MM.1S (cell line): ENCODE measurements around the gene PRR33.

Source experiments
- DNase-seq: peaks from one replicate; pipeline ENCODE4 v3.0.0-alpha.2; 2015
- H2AFZ ChIP-seq: fragments of 300-600 bp; sonication (generic); 2 replicates; pipeline ENCODE4 v1.6.0; 2016; ENCODE audit warnings: antibody characterized with exemption, low read length
- H3F3A ChIP-seq: fragments of 300-600 bp; sonication (generic); 2 replicates; pipeline ENCODE4 v1.6.1; 2016; ENCODE audit warnings: mild to moderate bottlenecking, antibody characterized with exemption, low read length, moderate library complexity, mixed read lengths; ENCODE audit not compliant: insufficient read depth
- H3K27ac ChIP-seq: fragments of 300-600 bp; sonication (generic); 2 replicates; pipeline ENCODE4 v1.5.1; 2016; ENCODE audit warnings: mild to moderate bottlenecking, low read length
- H3K27me3 ChIP-seq: fragments of 300-600 bp; sonication (generic); replicated peaks from 2 replicates; pipeline ENCODE4 v1.6.0; 2016; ENCODE audit warnings: low read length; ENCODE audit not compliant: insufficient read depth
- H3K36me3 ChIP-seq: fragments of 300-600 bp; sonication (generic); replicated peaks from 2 replicates; pipeline ENCODE4 v1.6.1; 2016; ENCODE audit warnings: mild to moderate bottlenecking, low read length, mixed read lengths; ENCODE audit not compliant: insufficient read depth
- H3K4me1 ChIP-seq: fragments of 300-600 bp; sonication (generic); 2 replicates; pipeline ENCODE4 v1.6.1; 2016; ENCODE audit warnings: low read length, mixed read lengths
- H3K4me2 ChIP-seq: fragments of 300-600 bp; sonication (generic); 2 replicates; pipeline ENCODE4 v1.6.0; 2016; ENCODE audit warnings: low read depth, low read length
- H3K4me3 ChIP-seq: fragments of 300-600 bp; sonication (generic); 2 replicates; pipeline ENCODE4 v1.5.1; 2016; ENCODE audit warnings: low read length, mixed read lengths
- H3K79me2 ChIP-seq: fragments of 300-600 bp; sonication (generic); 2 replicates; pipeline ENCODE4 v1.6.1; 2016; ENCODE audit warnings: mixed run types, low read length, mixed read lengths
- H3K9ac ChIP-seq: fragments of 300-600 bp; sonication (generic); 2 replicates; pipeline ENCODE4 v1.6.1; 2016; ENCODE audit warnings: low read length, mixed read lengths
- H3K9me2 ChIP-seq: fragments of 300-600 bp; sonication (generic); replicated peaks from 2 replicates; pipeline ENCODE4 v1.6.1; 2016; ENCODE audit warnings: mild to moderate bottlenecking, low read length, mixed read lengths; ENCODE audit not compliant: insufficient read depth
- H3K9me3 ChIP-seq: fragments of 300-600 bp; sonication (generic); replicated peaks from 2 replicates; pipeline ENCODE4 v1.6.1; 2016; ENCODE audit warnings: mild to moderate bottlenecking, low read length, mixed read lengths; ENCODE audit not compliant: insufficient read depth
- H4K20me1 ChIP-seq: fragments of 300-600 bp; sonication (generic); 2 replicates; pipeline ENCODE4 v1.6.1; 2016; ENCODE audit warnings: mild to moderate bottlenecking, low read length, moderate library complexity, mixed read lengths; ENCODE audit not compliant: insufficient read depth
- EZH2 ChIP-seq: fragments of 300-600 bp; sonication (generic); optimal IDR thresholded peaks from 2 replicates; pipeline ENCODE3; 2017; ENCODE audit warnings: low read depth, mild to moderate bottlenecking, antibody characterized with exemption, low read length, mixed read lengths
- EZH2phosphoT487 ChIP-seq: fragments of 300-600 bp; sonication (generic); IDR thresholded peaks from 2 replicates; pipeline ENCODE4 v1.6.1; 2018; ENCODE audit warnings: antibody characterized with exemption, low read length
- TF ChIP-seq, protein P1 (sequence below): fragments of 300-600 bp; sonication (generic); IDR thresholded peaks from 2 replicates; pipeline ENCODE4 v1.5.1; 2016; ENCODE audit warnings: antibody characterized with exemption, low read length, mixed read lengths

Gene PRR33

DNA sequence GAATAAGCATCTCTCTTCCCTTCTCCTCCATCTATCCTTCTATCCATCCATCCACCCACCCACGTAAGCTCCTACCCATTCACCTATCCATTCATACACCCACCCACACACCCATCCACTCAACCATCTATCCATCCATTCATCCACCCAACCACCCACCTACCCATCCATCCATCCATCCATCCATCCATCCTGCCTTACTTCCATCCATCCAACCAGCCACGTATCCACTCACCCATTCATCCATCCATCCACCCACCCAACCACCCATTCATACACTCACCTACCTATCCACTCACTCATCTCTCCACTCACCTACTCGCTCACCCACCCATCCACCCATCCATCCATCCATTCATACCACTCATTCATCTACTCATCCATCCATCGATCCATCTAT lies 41.0 kb upstream of the PRR33 start:
- no peaks in the 10 kb centered on the region for H3K9me3 ChIP-seq
- H4K20me1 ChIP-seq, result no peaks in the 10 kb centered on the region
- TF ChIP-seq EZH2phosphoT487, result no peak
- TF ChIP-seq, protein P1, sequence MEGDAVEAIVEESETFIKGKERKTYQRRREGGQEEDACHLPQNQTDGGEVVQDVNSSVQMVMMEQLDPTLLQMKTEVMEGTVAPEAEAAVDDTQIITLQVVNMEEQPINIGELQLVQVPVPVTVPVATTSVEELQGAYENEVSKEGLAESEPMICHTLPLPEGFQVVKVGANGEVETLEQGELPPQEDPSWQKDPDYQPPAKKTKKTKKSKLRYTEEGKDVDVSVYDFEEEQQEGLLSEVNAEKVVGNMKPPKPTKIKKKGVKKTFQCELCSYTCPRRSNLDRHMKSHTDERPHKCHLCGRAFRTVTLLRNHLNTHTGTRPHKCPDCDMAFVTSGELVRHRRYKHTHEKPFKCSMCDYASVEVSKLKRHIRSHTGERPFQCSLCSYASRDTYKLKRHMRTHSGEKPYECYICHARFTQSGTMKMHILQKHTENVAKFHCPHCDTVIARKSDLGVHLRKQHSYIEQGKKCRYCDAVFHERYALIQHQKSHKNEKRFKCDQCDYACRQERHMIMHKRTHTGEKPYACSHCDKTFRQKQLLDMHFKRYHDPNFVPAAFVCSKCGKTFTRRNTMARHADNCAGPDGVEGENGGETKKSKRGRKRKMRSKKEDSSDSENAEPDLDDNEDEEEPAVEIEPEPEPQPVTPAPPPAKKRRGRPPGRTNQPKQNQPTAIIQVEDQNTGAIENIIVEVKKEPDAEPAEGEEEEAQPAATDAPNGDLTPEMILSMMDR, result no peak
- TF ChIP-seq EZH2, result no peak
- no peak overlapping the region for H3K9ac ChIP-seq
- no peak overlapping the region for H2AFZ ChIP-seq
- H3K4me3 ChIP-seq, result no peak overlapping the region
- no peaks in the 10 kb centered on the region for H3K4me1 ChIP-seq
- no peaks in the 10 kb centered on the region for H3K79me2 ChIP-seq
- no peaks in the 10 kb centered on the region for H3K9me2 ChIP-seq
- DNase-seq, result no peak
- no peak overlapping the region for H3K4me2 ChIP-seq
- no peak overlapping the region for H3K27ac ChIP-seq
- H3K27me3 ChIP-seq, result peaks cover 97% of the 10 kb centered on the region
- no peaks in the 10 kb centered on the region for H3F3A ChIP-seq
- no peaks in the 10 kb centered on the region for H3K36me3 ChIP-seq

DNA sequence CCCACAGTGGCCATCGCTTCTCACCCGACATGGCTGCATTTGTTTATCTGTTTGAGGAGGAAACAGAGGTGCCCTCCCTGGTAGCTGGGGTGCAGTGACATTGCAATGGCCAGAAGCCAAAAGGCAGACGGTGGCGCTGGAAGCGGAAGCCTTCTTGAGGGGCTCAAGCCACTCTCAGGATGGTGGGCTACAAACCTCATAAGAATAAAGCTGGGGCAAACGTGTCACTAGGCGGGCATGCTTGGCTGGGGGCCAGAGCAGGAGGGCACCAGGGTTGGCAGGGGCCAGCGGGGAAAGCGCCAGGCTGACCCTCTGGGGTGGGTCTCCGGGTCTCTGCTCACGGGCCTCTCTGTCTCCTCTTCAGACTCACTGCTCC lies 40.4 kb upstream of the PRR33 start:
- Histone ChIP-seq H3K36me3 (no peaks in the 10 kb centered on the region), H2AFZ (no peak overlapping the region), H3K27me3 (peaks cover 97% of the 10 kb centered on the region), H3K4me1 (no peaks in the 10 kb centered on the region), H3F3A (no peaks in the 10 kb centered on the region), H3K9me3 (no peaks in the 10 kb centered on the region), H3K27ac (no peak overlapping the region), H3K4me2 (no peak overlapping the region), H3K9me2 (no peaks in the 10 kb centered on the region), H3K4me3 (no peak overlapping the region), H3K9ac (no peak overlapping the region), H3K79me2 (no peaks in the 10 kb centered on the region), H4K20me1 (no peaks in the 10 kb centered on the region)
- TF ChIP-seq EZH2phosphoT487 (no peak), EZH2 (no peak)
- TF ChIP-seq, protein P1, result no peak
- no peak for DNase-seq

- Histone ChIP-seq H3K4me2 (no peak overlapping the region), H3K4me1 (no peaks in the 10 kb centered on the region), H3K4me3 (no peak overlapping the region), H4K20me1 (no peaks in the 10 kb centered on the region), H3F3A (no peaks in the 10 kb centered on the region), H3K9ac (no peak overlapping the region), H3K79me2 (no peaks in the 10 kb centered on the region), H3K27me3 (peaks cover 97% of the 10 kb centered on the region), H3K9me3 (no peaks in the 10 kb centered on the region), H2AFZ (no peak overlapping the region), H3K9me2 (no peaks in the 10 kb centered on the region), H3K27ac (no peak overlapping the region), H3K36me3 (no peaks in the 10 kb centered on the region)
- DNase-seq, result no peak
- TF ChIP-seq EZH2, result no peak
- TF ChIP-seq, protein P1, result no peak
- TF ChIP-seq EZH2phosphoT487, result no peak
Observed at GRCh38 chr11:1931341-1932104, 39.8 kb upstream of the PRR33 start.
